ENCODE data around the gene FRZB.

DNA sequence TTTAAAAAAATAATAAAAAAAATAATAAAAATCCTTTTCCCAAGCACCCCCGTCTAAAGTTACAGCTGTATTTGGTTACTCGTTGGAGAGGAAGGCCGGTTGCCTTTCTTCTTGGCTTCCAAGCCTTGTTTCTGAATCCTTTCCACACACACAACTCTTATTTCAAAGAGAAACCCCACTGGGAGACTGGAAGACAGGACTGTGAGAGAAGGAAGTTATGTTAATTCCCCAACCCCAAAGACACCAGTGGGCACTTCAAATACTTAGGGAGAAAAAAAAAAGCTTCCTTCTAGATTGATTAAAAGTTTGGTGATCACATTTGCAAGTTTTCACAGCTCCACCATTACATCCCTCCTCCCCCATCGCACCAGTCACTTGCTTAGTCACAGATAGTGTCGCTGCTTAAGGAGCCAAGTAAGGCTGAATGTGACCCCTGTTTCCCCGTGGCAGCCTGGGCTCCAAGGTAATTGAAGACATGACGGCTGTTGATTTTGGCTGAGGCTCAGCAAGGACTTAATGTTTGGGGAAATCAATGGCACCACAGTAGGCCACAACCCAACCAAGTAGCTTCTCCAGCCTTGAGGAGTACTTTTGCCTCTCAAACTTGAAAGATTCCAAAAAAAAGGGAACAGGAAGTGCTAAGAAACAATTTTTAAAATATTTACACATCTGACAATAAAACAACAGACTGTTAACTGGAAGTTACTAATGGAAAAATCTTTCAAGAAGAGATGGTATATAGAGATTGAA is 40.8 kb upstream of the FRZB start:
- TF ChIP-seq ZNF565 (CRISPR knock-in tag; conservative IDR thresholded peaks at IDR 0.05; ENCODE audit: low read depth) = no peak
- TF ChIP-seq, protein P1, sequence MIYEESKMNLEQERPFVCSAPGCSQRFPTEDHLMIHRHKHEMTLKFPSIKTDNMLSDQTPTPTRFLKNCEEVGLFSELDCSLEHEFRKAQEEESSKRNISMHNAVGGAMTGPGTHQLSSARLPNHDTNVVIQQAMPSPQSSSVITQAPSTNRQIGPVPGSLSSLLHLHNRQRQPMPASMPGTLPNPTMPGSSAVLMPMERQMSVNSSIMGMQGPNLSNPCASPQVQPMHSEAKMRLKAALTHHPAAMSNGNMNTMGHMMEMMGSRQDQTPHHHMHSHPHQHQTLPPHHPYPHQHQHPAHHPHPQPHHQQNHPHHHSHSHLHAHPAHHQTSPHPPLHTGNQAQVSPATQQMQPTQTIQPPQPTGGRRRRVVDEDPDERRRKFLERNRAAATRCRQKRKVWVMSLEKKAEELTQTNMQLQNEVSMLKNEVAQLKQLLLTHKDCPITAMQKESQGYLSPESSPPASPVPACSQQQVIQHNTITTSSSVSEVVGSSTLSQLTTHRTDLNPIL (CRISPR knock-in tag; IDR thresholded peaks at IDR 0.05; ENCODE audit: low read depth) = no peak
- no peak for TF ChIP-seq OSR1 (CRISPR knock-in tag; IDR thresholded peaks at IDR 0.05)
- TF ChIP-seq BACH2 (CRISPR knock-in tag; IDR thresholded peaks at IDR 0.05; ENCODE audit: borderline replicate concordance) = no peak
- TF ChIP-seq, protein P2, sequence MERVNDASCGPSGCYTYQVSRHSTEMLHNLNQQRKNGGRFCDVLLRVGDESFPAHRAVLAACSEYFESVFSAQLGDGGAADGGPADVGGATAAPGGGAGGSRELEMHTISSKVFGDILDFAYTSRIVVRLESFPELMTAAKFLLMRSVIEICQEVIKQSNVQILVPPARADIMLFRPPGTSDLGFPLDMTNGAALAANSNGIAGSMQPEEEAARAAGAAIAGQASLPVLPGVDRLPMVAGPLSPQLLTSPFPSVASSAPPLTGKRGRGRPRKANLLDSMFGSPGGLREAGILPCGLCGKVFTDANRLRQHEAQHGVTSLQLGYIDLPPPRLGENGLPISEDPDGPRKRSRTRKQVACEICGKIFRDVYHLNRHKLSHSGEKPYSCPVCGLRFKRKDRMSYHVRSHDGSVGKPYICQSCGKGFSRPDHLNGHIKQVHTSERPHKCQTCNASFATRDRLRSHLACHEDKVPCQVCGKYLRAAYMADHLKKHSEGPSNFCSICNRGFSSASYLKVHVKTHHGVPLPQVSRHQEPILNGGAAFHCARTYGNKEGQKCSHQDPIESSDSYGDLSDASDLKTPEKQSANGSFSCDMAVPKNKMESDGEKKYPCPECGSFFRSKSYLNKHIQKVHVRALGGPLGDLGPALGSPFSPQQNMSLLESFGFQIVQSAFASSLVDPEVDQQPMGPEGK (CRISPR knock-in tag; IDR thresholded peaks at IDR 0.05; ENCODE audit: borderline replicate concordance) = no peak
- TF ChIP-seq, protein P3, sequence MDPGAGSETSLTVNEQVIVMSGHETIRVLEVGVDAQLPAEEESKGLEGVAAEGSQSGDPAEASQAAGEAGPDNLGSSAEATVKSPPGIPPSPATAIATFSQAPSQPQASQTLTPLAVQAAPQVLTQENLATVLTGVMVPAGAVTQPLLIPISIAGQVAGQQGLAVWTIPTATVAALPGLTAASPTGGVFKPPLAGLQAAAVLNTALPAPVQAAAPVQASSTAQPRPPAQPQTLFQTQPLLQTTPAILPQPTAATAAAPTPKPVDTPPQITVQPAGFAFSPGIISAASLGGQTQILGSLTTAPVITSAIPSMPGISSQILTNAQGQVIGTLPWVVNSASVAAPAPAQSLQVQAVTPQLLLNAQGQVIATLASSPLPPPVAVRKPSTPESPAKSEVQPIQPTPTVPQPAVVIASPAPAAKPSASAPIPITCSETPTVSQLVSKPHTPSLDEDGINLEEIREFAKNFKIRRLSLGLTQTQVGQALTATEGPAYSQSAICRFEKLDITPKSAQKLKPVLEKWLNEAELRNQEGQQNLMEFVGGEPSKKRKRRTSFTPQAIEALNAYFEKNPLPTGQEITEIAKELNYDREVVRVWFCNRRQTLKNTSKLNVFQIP (CRISPR knock-in tag; IDR thresholded peaks at IDR 0.05; ENCODE audit: borderline replicate concordance, low read depth) = no peak
- no peak for TF ChIP-seq ZFP3 (CRISPR knock-in tag; IDR thresholded peaks at IDR 0.05)
- TF ChIP-seq ZNF70 (CRISPR knock-in tag; IDR thresholded peaks at IDR 0.05) = no peak
- no peak for TF ChIP-seq ISL1 (CRISPR knock-in tag; IDR thresholded peaks at IDR 0.05)
- TF ChIP-seq ESRRG (CRISPR knock-in tag; IDR thresholded peaks at IDR 0.05) = no peak
- no peak for TF ChIP-seq ARNTL (CRISPR knock-in tag; IDR thresholded peaks at IDR 0.05; ENCODE audit: borderline replicate concordance, low read depth)

Measured in SK-N-SH treated with all-trans-retinoic acid at 6 μM for 48 hours (cell line).